Thyroid gland (tissue), 4 donors: ENCODE results near the gene YAP1. TPM values are rescaled to one million over a fixed set of nuclear protein-coding genes. Genes with fewer than 3 reads are reported as not detected.
"Not testable (repeated sequence)": the region's sequence is repeated elsewhere in the genome, so short reads cannot be mapped to it uniquely, and the experiment has no call there.

Source experiments
- DNase-seq, 2 donors: peaks; one replicate each; pipeline ENCODE4 v3.0.0-alpha.2; 2019
- H3K27ac ChIP-seq, 3 donors: fragments of 200-600 bp; sonication (generic); 1 replicate in 2 of 3; 2 replicates in 1 of 3; pipeline ENCODE4 v1.5.1; 2016 to 2019; ENCODE audit warnings: mild to moderate bottlenecking in 1 of 3, moderate library complexity in 1 of 3
- H3K27me3 ChIP-seq: fragments of 200-600 bp; sonication (generic); one replicate; pipeline ENCODE4 v1.5.1; 2019
- H3K36me3 ChIP-seq, 2 donors: fragments of 200-600 bp; sonication (generic); one replicate each; pipeline ENCODE4 v1.5.1; 2016 to 2019
- H3K4me1 ChIP-seq, 2 donors: fragments of 200-600 bp; sonication (generic); one replicate each; pipeline ENCODE4 v1.5.1; 2017 to 2019
- H3K4me3 ChIP-seq, 3 donors: fragments of 200-600 bp; sonication (generic); replicated peaks in 1 of 3; 1 replicate in 2 of 3; 2 replicates in 1 of 3; pipeline ENCODE4 v1.5.1; 2016; ENCODE audit warnings: mild to moderate bottlenecking in 1 of 3
- H3K9me3 ChIP-seq: fragments of 200-600 bp; sonication (generic); one replicate; pipeline ENCODE4 v1.5.1; 2017
- CTCF ChIP-seq, 6 experiments: fragments of 200-600 bp in 3 of 6; fragments of 450-650 bp in 3 of 6; sonication (generic) in 3 of 6; IDR thresholded peaks; one replicate each; pipeline ENCODE4 v1.5.1; 2016 to 2019; ENCODE audit warnings: antibody characterized with exemption in 6 of 6, mild to moderate bottlenecking in 2 of 6, inconsistent platforms in 1 of 6, moderate library complexity in 1 of 6
- POLR2A ChIP-seq, 2 donors: fragments of 450-650 bp; IDR thresholded peaks; one replicate each; pipeline ENCODE4 v1.6.1; 2017; ENCODE audit warnings: antibody characterized with exemption in 2 of 2, mild to moderate bottlenecking in 2 of 2, moderate library complexity in 1 of 2
- WGBS, 2 donors: methylation state at CpG; one replicate each; pipeline ENCODE4 v1.1.5; 2017; 5-methylcytosine and 5-hydroxymethylcytosine counted together
- intact Hi-C: fragments of 100-400 bp; cut with DNase I; formaldehyde crosslinking; loops from one replicate; pipeline ENCODE4 v1.15.1; 2023
- total RNA-seq, 4 donors: library from RNA; depleted of rRNA; stranded (reverse); fragments of >200 nt; gene quantifications; one replicate each; pipeline ENCODE4 v1.2.3, GENCODE V29; 2016

YAP1 gene
- total RNA-seq, 4 donors from 2014 or later, result 162 to 202 (median 176) TPM

- Histone ChIP-seq H3K4me3 (no peak overlapping the region), H3K9me3 (no peaks in the 10 kb centered on the region), H3K27ac (no peak overlapping the region), H3K4me1 (no peaks in the 10 kb centered on the region), H3K36me3 (no peaks in the 10 kb centered on the region), H3K27me3 (no peaks in the 10 kb centered on the region)
- no peak for TF ChIP-seq CTCF (IDR thresholded peaks at IDR 0.05)
- TF ChIP-seq POLR2A (IDR thresholded peaks at IDR 0.05), result no peak
- WGBS, 2 donors, result 49 to 51% methylated on average over 2 of the region's 2 CpGs
- intact Hi-C loops, result no loop called here
- peak in 1 of 2 donors; percentile 8 for DNase-seq
These were observed 87.5 kb downstream of the YAP1 start for GRCh38 chr11:102197670-102198139.

- Histone ChIP-seq H3K36me3 (no peaks in the 10 kb centered on the region), H3K4me1 (peaks cover 3 to 10% of the 10 kb centered on the region in 2 donors), H3K9me3 (no peaks in the 10 kb centered on the region), H3K27ac (no peak overlapping the region), H3K27me3 (no peaks in the 10 kb centered on the region), H3K4me3 (no peak overlapping the region)
- intact Hi-C loops, result no loop called here
- DNase-seq, result no peak
- TF ChIP-seq CTCF (IDR thresholded peaks at IDR 0.05), result no peak
- no peak for TF ChIP-seq POLR2A (IDR thresholded peaks at IDR 0.05)
- WGBS, 2 donors, result 96 to 97% methylated on average over 2 of the region's 2 CpGs
These were observed 89.4 kb downstream of the YAP1 start for GRCh38 chr11:102199673-102200072.

GRCh38 chr11:102200325-102200724 is 90.1 kb downstream of the YAP1 start:
- H3K9me3 ChIP-seq, H3K27ac ChIP-seq, H3K36me3 ChIP-seq, H3K4me3 ChIP-seq, H3K4me1 ChIP-seq, intact Hi-C loops, H3K27me3 ChIP-seq: not testable (repeated sequence)
- 63 to 66% methylated on average over 5 of the region's 5 CpGs for WGBS, 2 donors
- peak; percentile 25 to 27 for DNase-seq

GRCh38 chr11:102201776-102202175 is 91.5 kb downstream of the YAP1 start:
- no peak overlapping the region for H3K4me3 ChIP-seq
- DNase-seq, result no peak
- 94 to 96% methylated on average over 2 of the region's 2 CpGs for WGBS, 2 donors
- peaks cover 4 to 5% of the 10 kb centered on the region in 2 donors for H3K36me3 ChIP-seq
- no peaks in the 10 kb centered on the region for H3K9me3 ChIP-seq
- TF ChIP-seq POLR2A (IDR thresholded peaks at IDR 0.05), result no peak
- TF ChIP-seq CTCF (IDR thresholded peaks at IDR 0.05), result no peak
- H3K27me3 ChIP-seq, result no peaks in the 10 kb centered on the region
- intact Hi-C loops, result no loop called here
- peaks cover 3 to 10% of the 10 kb centered on the region in 2 donors for H3K4me1 ChIP-seq
- H3K27ac ChIP-seq, result no peak overlapping the region

- intact Hi-C loops, result no loop called here
- WGBS, 2 donors, result 58 to 69% methylated on average over 3 of the region's 3 CpGs
- Histone ChIP-seq H3K27me3 (no peaks in the 10 kb centered on the region), H3K36me3 (peaks cover 7 to 8% of the 10 kb centered on the region in 2 donors), H3K4me3 (no peak overlapping the region), H3K27ac (no peak overlapping the region), H3K9me3 (no peaks in the 10 kb centered on the region), H3K4me1 (peaks cover 3 to 10% of the 10 kb centered on the region in 2 donors)
- DNase-seq, result no peak
- TF ChIP-seq CTCF (IDR thresholded peaks at IDR 0.05) (no peak), POLR2A (IDR thresholded peaks at IDR 0.05) (no peak)
These were observed 92.7 kb downstream of the YAP1 start for GRCh38 chr11:102202972-102203371.

GRCh38 chr11:102204174-102204573 is 93.9 kb downstream of the YAP1 start:
- WGBS, 2 donors, result 29 to 31% methylated on average over 2 of the region's 2 CpGs
- H3K9me3 ChIP-seq, result no peaks in the 10 kb centered on the region
- no peak for DNase-seq
- intact Hi-C loops, result no loop called here
- no peaks in the 10 kb centered on the region for H3K27me3 ChIP-seq
- peaks cover 3 to 10% of the 10 kb centered on the region in 2 donors for H3K4me1 ChIP-seq
- no peak overlapping the region for H3K4me3 ChIP-seq
- TF ChIP-seq POLR2A (IDR thresholded peaks at IDR 0.05), result no peak
- no peak for TF ChIP-seq CTCF (IDR thresholded peaks at IDR 0.05)
- H3K27ac ChIP-seq, result no peak overlapping the region
- H3K36me3 ChIP-seq, result peaks cover 7 to 8% of the 10 kb centered on the region in 2 donors
